HG03520 (cell line): ENCODE results near the gene BCOR.

ENCODE experiments used
- ATAC-seq: cut with Tn5 transposase; IDR thresholded peaks from one replicate; pipeline ENCODE4 v1.9.1; 2021; ENCODE audit warnings: mild to moderate bottlenecking, moderate library complexity; ENCODE audit not compliant: unreplicated experiment

Gene BCOR

DNA sequence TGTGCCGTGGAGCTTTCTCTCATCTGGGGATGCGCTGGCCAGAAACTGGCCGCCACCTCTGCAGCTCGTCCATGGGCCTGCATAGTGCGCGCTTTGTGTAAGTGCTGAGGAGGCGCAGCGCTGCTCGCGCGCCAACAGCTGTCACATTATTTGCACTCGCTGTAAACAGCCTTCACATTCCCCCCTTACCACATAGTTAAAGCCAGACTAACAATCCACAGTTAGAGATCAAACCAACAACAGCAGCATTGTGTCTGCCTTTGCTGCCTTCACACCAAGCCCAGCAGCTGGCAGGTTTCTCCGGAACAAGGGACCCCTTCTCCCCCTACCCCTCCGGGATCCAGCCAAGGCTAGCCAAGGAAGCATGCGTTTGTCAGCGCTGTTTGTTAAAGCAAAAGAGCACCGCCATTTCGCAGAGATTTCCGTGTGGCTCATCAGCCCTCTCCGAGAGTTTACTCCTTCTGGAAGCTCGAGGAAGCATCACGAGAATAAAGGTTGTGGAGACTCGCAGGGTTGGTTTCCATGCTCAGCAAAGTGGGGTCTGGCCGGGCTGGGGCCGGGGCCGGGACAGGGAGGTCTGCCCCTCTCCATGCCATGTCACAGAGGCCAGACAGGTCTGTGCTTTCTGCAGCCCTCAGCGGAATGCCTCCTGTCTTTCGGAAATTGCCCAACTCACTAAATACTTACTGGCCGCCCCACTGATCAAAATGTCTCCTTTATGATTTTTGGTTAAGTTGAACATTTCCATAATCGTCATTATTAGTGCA, 11.0 kb downstream of the BCOR start:
- ATAC-seq = no peak

DNA sequence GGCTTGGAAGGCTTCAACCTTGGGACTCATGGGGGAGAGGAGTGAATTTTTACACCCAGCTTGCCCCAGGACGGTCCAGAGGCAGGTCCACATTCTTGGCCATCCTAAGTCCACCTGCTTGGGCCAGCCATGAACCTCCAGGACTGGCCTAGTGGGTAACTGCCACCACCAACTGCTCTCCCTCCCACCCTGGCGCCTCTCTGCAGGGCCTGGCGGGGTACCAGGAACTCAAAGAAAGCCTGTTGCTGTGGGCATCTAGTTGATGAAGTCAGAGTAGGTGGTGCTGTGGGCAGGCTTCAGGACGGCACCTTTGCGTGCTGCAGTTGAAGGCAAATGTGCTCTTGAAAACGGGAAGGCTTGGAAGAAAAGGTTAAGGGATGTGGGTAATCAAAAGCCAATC, 12.0 kb downstream of the BCOR start:
- no peak for ATAC-seq

DNA sequence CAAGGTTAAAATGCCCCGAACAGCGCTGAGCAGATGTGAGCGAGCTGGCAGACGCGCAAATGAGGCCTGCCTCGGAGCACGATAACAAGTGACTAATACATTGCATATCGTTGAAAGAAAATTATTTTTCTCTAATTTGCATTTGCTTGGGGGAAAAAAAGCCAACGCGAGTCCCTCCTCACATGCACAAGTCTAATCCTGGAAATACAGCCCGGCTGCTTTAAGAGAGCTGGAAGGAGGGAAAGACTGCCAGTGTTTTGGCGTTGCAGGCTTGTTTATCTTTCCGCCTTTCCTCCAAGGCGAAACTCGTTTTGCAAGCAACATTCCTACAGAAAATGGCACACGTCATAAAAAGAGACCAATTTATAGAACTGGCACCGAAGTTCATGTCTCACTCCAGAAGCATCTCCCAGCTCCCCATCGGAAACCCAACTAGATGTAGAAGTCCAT, 12.6 kb downstream of the BCOR start:
- no peak for ATAC-seq

DNA sequence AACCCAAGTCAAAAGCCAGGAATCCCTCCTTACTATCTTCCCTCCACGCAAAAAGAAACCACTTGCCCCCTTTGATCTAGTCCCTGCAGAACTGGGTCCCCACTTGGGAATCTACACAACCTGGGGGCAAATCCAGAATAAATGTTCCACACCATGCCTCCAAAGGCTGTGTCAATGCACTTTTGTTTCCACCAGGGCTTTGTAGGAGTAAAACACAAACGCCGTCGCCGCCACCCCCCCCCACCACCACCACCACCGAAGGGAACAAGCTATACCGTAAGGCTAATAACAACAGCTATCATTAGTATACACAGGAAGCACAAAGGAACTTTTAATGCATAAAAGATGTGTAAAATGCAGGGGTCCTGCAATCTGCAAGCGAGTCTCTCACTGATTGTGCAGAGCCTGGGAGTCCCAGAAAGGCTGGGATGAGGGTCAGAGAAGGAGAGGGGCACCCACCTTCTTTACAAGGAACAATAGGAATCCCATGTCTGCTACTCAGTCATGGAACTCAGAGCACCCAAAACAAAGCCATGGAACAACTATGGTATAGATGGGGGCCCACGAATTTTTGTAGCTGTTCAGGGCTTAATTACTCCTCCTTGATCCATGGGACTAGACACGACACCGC, 13.2 kb downstream of the BCOR start:
- no peak for ATAC-seq

DNA sequence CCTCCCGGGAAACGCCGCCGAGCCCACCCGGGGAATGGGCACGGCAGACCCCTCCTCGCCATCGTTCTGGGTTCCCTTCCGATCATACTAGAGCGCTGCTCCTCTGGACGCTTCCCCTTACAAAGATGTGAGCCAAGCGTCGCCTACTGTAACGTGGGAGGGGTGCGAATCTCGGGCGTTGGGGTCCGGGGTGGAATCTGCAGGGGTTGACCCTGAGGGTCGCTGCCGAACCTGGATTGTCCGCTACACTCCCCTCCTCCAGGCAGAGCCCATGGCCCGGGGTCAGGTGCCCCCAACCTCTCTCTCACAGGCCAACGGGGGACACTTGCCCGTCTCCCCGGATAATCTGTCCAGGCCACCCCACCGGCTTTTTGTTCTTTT, 13.8 kb downstream of the BCOR start:
- no peak for ATAC-seq

DNA sequence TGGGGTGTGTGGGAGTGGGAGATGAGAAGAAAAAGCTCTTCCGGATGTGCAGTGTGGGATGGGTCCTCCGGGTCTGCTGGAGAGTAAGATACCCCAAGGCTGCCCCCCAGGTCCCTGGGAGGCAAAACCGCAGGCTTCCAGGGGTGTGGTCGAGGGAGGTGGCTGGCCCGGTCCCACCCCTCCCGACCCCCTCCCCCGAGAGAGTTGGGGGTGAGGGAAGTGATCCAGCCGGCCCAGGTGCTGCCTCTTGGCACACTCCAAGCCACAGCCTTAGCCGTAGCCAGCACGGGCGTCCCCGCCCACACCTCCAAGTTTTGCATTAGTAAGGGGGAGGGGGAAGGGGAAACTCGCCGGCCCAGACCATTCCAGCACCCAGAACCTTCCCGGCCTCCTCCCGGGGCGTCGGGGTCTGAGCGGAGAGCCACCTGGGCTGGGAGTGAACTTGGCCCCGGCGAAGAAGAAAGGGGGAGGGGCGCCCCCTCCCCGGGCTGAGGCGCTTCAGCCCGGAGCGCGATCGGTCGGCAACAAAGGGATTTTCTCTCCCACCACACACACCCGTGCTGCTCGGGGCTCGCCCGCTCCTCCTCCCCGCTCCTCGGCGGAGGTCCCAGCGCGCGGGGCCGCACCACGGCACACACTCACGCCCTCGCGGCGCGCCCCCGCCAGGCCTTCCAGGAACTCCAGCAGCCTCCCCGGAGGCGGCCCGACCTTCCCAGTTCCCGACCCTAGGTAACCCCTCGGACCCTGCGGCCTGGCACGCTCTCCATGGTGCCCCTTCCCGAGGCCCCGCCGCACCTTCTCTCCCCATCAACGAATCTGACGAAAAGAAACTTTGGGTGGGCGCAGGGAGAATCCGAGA, 14.4 kb downstream of the BCOR start:
- no peak for ATAC-seq

DNA sequence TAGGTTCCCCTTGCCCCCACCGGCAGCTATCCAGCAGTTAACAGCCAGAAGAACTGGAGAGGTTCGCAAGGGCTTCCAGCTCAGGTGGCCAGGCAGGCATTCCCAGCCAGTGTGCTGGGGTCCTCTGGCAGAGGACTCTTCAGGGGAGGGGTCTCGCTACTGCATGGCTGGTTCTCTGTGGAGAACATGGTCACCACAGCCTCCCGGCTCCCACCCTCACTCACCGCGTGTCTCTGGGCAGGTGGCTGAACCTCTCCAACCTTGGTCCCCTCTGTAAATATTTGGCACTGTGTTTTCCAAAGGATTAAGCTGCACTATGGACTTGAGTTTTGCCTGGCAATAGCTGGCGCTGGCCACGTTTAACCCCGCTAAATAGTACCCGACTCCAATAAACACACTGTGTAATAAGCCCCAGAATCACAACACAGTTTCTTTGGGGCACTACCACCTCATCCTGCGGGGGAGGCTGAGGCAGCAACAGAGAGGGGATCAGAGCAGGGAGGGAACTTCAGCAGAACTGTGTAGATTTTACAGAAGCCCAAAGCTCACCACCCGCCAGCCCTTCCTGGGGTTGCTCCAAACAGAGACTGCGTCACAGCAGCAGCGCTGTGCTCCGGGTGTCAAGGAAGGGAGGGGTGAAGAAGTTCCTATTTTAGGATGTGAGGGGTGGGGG, 15.2 kb downstream of the BCOR start:
- ATAC-seq = no peak

DNA sequence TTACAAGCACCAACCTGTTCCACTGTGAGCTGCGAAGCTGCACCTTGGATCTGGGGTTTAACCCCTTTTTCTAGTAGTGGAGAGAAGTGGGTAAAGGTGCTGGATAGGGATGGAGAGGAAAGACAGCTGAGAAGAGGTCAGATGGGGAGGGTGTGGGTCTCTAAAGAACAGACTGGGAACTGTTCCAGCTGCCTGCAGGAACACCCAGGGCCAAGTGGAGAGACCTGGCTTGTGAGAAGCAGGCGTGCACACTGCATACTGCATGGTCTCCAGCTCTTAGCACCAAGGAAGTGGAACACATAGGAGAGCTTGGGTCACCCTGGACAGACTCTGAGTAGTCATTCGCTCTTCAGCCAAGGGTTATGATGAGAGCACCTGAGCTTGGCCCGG, 16.1 kb downstream of the BCOR start:
- no peak for ATAC-seq

DNA sequence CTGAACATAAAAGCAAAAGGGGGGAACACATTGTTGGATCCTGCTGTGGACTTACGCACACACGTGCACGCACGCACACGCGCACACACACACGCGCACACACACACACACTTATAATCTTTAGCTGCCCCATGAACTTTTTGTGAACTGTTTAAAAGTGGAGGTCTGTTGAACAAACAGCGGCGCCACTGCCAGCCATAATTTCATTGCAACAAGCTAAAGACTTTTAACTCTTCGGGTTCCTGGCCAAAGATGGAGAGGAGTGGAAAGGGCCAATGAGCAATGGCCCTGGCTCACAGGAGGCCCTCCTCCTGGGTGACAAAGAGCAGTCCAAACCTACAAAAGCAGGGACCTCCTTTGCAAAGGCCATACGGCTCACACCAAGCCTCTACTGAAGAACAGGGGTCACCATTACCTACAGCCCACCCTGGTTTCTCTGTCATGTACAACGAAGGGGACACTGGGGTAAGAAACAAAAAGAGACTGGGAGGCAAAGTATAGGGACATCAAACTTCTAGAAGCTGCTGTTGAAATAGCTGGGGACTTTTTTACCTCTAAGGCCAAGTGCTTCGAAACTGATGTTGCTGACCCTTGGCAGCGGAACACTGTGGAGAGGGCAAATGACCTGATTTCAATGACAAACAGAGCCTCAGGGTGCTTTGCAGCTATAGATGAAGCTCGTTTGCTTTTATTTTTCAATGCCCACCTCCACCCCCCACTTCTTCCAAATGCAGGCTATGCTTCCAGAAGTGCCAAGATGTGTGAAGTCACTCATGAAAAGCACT, 16.7 kb downstream of the BCOR start:
- ATAC-seq = no peak

DNA sequence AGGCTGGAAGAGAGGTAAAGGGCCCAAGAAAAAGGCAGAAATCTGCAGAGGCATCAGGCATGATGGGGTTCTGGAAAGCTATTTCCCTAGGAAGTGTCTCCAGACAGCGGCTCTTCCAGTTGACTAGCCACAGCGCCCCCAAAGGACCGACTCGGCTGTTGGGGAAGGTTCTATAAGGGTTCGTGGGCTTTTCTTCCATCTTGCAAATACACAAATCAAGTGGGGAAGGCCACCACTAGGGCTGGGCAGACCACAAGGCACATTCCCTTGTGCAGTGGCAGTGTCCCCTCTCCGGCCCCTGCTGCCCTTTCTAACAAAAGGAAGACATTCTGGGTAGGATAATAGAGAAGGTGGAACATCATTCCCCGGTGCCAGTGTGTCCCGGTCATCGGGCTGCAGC, 18.2 kb downstream of the BCOR start:
- no peak for ATAC-seq

DNA sequence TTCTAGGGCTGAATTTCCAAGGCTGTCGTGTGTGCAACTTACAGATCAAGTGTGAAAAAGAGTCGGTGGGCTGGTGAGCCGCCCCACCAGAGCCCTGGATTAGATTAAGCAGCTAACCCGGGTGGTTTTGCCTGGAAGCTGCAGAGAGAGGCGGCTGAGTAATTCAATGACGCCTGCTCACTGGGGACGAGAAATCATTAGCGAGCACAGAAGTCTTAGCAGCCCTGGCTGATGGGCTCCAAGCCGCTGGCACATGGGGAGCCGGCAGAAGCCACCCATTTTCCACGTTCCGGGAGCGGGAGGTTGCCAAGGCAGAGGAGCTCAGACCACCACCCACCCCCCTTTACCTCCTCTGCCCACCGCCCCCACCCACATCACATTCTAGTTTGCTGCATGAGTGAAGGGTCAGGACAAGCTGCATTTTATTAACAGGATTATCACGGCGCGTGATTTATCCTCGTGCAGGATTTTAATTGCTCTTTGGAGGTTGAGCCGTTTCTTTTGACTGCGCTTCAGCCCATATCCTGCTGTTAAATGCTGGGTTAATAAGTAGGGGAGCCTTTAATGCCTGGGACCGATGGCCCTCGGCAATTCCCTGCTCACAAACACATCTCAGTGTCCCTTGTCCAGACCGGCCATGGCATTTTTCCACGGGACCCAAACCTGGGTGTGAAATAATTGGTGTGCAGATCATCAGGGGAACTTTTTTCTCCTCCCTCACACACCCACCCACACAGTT, 19.1 kb downstream of the BCOR start:
- no peak for ATAC-seq

DNA sequence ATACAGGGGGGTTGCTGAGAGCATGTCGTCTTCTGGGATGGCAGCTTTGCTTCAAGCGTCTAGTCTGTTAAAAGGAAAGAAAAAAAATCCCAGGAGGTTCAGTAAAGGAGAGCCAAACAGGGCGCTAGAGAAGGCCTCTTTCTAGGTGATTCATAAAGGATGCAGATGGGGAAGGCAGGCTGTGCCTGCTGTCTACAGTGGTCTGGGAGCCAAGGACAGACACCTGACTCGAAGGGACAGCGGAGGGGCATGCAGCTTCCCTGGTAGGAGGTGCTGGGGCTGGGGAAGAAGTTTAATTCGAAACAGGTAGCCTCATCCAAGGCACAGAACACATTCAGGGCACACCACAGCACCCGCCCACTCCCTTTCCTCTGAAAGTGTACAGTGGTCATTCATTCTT, 19.9 kb downstream of the BCOR start:
- ATAC-seq = no peak

DNA sequence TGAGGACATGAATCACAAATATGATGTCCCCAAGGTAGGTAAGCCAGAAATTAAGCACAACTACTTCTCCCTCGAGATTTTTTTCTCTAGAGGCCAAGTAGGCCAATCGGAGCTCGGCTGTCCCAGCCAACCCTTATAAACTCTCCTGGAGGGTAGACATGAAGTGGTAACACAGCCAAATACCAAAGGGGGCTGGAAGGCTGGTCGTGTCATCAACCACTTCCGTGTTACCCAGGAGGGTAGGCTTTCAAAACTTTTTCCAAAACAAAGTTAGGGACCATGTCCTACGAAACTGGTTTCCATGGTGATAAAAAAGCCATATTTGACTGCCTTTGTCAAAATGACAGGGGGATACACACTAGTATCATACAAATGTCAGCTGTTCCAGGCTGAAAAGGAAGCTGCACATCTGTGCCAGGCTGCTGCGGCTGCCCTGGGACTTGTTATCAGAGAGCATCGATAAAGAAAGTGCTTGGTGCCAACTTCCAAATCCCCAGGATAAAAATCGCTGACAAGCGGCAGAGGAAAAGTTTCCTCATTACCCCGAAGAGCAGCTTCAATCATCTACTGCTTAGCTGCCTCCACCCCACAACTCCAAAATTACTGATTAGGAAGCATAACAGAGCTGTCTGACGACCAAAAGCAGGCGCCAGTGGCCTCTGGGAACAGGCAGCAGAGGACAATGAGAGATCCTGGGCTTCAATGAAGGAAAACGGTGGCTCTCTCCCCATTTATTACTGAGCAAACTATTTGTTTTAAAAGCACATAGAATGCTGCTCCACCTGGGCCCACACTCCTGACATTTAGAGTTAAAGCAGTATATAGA, 20.8 kb downstream of the BCOR start:
- ATAC-seq = no peak

DNA sequence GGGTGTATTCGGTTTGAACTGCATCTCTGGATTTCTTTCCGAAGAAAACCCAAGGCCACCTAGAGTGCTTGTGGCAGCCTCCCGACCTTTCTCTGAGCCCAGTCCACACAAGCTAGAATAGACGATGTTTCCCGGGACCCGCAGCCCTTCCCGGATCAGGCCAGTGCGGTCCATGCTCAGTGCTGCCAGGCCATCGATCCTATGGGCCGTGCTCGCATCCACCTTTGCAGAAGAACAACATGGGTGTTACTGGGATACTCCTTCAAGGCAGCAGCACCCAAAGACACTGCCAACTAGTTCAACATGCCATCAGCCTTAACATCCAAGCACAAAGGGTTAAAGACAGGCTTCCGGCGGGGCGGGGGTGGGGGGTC, 22.8 kb downstream of the BCOR start:
- ATAC-seq = no peak

DNA sequence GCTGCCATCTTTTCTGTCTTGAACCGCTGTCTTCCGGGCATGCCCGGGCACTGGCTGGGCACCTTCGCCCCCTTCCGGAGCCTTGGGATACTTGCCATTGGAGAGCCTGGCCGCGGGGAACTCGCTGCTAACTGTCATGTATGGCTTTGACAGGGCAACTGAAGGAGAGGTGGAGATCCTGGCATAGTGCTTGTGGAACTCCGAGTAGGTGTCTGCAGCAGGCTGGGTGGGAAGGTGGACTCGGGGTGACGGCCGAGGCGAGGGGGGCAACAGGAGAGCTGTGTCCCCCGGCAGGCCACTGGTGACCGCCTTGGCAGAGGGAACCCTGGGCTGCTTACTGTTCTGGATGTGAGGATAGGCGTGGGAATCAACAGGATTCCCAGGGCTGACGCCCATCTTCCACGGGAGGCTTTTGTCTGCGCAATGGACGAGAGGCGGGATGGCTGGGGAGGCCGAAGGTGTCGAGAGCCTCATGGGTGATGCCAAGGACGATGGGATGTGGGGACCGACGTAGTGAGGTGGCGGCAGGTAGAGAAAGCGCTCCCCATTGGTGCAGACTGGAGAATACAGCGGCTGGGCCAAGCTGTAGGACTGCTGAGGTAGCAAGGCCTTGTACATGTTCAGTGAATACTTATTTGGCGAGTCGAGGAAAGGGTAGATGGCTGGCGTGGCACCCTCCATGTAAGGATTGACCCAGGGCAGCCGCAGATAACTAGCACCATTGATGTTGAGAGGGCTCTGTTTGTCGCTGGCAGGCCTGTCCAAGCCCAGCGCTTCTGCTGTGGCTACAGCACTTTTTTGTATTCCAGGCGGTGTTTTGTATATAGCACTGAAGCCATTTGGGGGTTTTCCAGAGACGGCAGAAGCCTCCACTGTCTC, 23.4 kb downstream of the BCOR start:
- ATAC-seq = no peak

DNA sequence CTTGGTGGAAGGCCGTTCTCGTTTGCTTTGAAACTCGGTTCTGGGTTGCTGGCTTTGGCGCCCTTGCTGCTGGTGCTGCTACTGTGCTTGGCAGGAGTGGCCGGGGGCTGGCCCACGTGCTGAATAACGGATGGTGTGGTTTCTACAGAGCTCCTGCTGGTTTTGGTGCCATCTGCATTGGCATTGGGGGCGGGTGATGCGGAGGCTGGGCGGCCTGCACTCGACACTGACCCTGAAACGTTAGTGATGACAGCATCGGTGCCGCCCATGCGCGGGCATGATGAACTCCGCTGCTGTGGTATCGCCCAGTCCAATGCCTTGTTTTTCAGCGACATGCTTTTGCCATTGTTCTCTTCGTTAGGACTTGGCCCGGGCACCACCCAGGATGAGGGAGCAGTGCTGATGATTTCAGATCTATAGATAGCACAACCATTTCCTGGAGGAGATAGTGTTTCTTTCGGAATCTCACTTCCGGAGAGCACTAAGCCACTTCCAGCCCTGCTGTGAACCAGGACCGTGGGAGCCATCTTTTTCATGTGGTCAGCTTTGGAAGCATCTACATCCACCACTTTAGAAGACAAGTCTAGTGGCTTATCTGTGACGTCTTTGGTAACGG, 24.2 kb downstream of the BCOR start:
- ATAC-seq = no peak

DNA sequence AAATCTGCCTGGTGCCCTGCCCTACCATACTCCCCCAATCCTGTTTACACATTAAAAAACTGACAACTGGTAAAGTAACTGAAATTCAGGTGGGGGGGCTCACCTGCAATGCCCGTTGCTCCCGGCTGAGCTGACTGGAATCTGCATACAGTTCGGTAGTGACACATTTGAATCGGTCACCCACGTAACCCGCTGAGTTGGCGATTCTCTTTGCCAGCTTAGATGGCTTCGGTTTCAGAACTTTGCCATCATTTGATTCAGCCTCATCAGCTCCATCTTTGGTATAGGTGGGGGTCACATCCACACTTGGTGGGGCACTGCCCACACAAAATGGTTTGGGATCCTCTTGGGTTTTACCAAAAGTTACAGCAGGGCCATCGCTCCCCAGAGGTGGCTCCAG, 25.5 kb downstream of the BCOR start:
- ATAC-seq = no peak

DNA sequence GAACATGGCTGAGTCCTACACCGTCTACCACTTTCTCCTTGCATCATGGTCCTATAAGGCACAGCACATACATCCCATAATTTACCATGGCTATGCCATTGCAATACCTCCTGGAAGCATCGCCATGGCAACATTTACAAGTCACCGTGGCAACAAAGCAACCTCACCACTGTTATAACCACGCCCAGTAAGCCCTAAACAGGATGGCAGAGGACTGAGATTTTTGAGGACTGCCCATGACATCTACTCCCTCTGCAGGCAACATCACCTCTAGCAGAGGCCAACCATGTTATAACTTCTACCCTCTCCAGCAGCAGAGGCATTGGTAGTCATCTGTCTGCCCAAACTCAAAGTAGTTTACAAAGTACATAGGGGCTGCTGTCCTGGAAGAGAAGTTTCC, 29.7 kb downstream of the BCOR start:
- no peak for ATAC-seq
